ENCODE measurements around the gene HEATR5A. TPM values are rescaled to one million over a fixed set of nuclear protein-coding genes. Genes with fewer than 3 reads are reported as not detected.

Gene HEATR5A
- total RNA-seq, 1 donor from 2014 or later: 57.7 TPM

GRCh38 chr14:31395572-31396205, 24.7 kb downstream of the HEATR5A start:
- H3K27me3 Mint-ChIP-seq (ENCODE audit: low read depth): no peaks in the 10 kb centered on the region
- no peak for TF ChIP-seq CTCF (IDR thresholded peaks at IDR 0.05)
- H3K4me1 Mint-ChIP-seq (ENCODE audit: low read depth): peaks cover 4% of the 10 kb centered on the region
- no peak overlapping the region for H3K27ac Mint-ChIP-seq (ENCODE audit: unreplicated experiment)
- peaks cover 25% of the 10 kb centered on the region for H3K36me3 Mint-ChIP-seq (ENCODE audit: low read depth)
- no peaks in the 10 kb centered on the region for H3K9me3 Mint-ChIP-seq (ENCODE audit: low read depth)
- no peak overlapping the region for H3K4me3 Mint-ChIP-seq (ENCODE audit: unreplicated experiment)
- DNase-seq (ENCODE audit: low spot score): no peak

- peaks cover 24% of the 10 kb centered on the region for H3K36me3 Mint-ChIP-seq (ENCODE audit: low read depth)
Observed at GRCh38 chr14:31395119-31395518, 25.2 kb downstream of the HEATR5A start.

GRCh38 chr14:31391977-31392503, 28.3 kb downstream of the HEATR5A start:
- no peak for DNase-seq (ENCODE audit: low spot score)

More at GRCh38 chr14:31395119-31395518, 25.2 kb downstream of the HEATR5A start:
- Mint-ChIP-seq H3K4me1 (ENCODE audit: low read depth) (peaks cover 2% of the 10 kb centered on the region), H3K27ac (ENCODE audit: unreplicated experiment) (no peak overlapping the region), H3K9me3 (ENCODE audit: low read depth) (no peaks in the 10 kb centered on the region), H3K27me3 (ENCODE audit: low read depth) (no peaks in the 10 kb centered on the region), H3K4me3 (ENCODE audit: unreplicated experiment) (no peak overlapping the region)
- DNase-seq (ENCODE audit: low spot score): no peak
- no peak for TF ChIP-seq CTCF (IDR thresholded peaks at IDR 0.05)

GRCh38 chr14:31391473-31391872, 28.9 kb downstream of the HEATR5A start:
- DNase-seq (ENCODE audit: low spot score): no peak
- H3K27ac Mint-ChIP-seq (ENCODE audit: unreplicated experiment): no peak overlapping the region
- peaks cover 15% of the 10 kb centered on the region for H3K4me1 Mint-ChIP-seq (ENCODE audit: low read depth)
- H3K4me3 Mint-ChIP-seq (ENCODE audit: unreplicated experiment): no peak overlapping the region
- no peaks in the 10 kb centered on the region for H3K27me3 Mint-ChIP-seq (ENCODE audit: low read depth)
- no peaks in the 10 kb centered on the region for H3K9me3 Mint-ChIP-seq (ENCODE audit: low read depth)
- no peak for TF ChIP-seq CTCF (IDR thresholded peaks at IDR 0.05)
- H3K36me3 Mint-ChIP-seq (ENCODE audit: low read depth): peaks cover 17% of the 10 kb centered on the region

More at GRCh38 chr14:31391977-31392503, 28.3 kb downstream of the HEATR5A start:
- peaks cover 17% of the 10 kb centered on the region for H3K36me3 Mint-ChIP-seq (ENCODE audit: low read depth)
- no peaks in the 10 kb centered on the region for H3K9me3 Mint-ChIP-seq (ENCODE audit: low read depth)
- no peaks in the 10 kb centered on the region for H3K27me3 Mint-ChIP-seq (ENCODE audit: low read depth)
- H3K27ac Mint-ChIP-seq (ENCODE audit: unreplicated experiment): no peak overlapping the region
- TF ChIP-seq CTCF (IDR thresholded peaks at IDR 0.05): no peak
- H3K4me1 Mint-ChIP-seq (ENCODE audit: low read depth): peaks cover 15% of the 10 kb centered on the region
- H3K4me3 Mint-ChIP-seq (ENCODE audit: unreplicated experiment): no peak overlapping the region

GRCh38 chr14:31389946-31390345, 30.4 kb downstream of the HEATR5A start:
- H3K27ac Mint-ChIP-seq (ENCODE audit: unreplicated experiment): no peak overlapping the region
- TF ChIP-seq CTCF (IDR thresholded peaks at IDR 0.05): no peak
- no peak overlapping the region for H3K4me3 Mint-ChIP-seq (ENCODE audit: unreplicated experiment)
- no peaks in the 10 kb centered on the region for H3K9me3 Mint-ChIP-seq (ENCODE audit: low read depth)
- H3K4me1 Mint-ChIP-seq (ENCODE audit: low read depth): peaks cover 15% of the 10 kb centered on the region
- peaks cover 18% of the 10 kb centered on the region for H3K36me3 Mint-ChIP-seq (ENCODE audit: low read depth)
- no peak for DNase-seq (ENCODE audit: low spot score)
- H3K27me3 Mint-ChIP-seq (ENCODE audit: low read depth): no peaks in the 10 kb centered on the region

Data from chondrocyte (in vitro differentiated cells).